Aorta (tissue), 5 donors: Measurements from ENCODE around the gene MICAL3. TPM values are rescaled to one million over a fixed set of nuclear protein-coding genes. Genes with fewer than 3 reads are reported as not detected.

Experiments
- ATAC-seq: fragments of 200-7000 bp; cut with Tn5 transposase; one replicate; pipeline ENCODE4 v1.9.1; 2022; ENCODE audit warnings: moderate library complexity; ENCODE audit not compliant: low FRiP score
- DNase-seq, 2 donors: peaks; one replicate each; pipeline ENCODE4 v3.0.0-alpha.2; 2020
- H3K27ac ChIP-seq, 2 donors: one replicate each; pipeline ENCODE4 v1.5.1; 2013; ENCODE audit warnings: low read length in 2 of 2, mild to moderate bottlenecking in 2 of 2, moderate library complexity in 2 of 2, control low read depth in 1 of 2, inconsistent platforms in 1 of 2, low read depth in 1 of 2
- H3K27me3 ChIP-seq, 2 donors: one replicate each; pipeline ENCODE4 v1.6.1; 2013; ENCODE audit warnings: control low read depth in 1 of 2, low read length in 1 of 2, mild to moderate bottlenecking in 1 of 2, moderate library complexity in 1 of 2; ENCODE audit not compliant: insufficient read depth in 2 of 2, control insufficient read depth in 1 of 2
- H3K36me3 ChIP-seq, 2 donors: one replicate each; pipeline ENCODE4 v1.6.1; 2013; ENCODE audit warnings: control low read depth in 1 of 2, low read length in 1 of 2, mild to moderate bottlenecking in 1 of 2; ENCODE audit not compliant: insufficient read depth in 2 of 2, control insufficient read depth in 1 of 2
- H3K4me1 ChIP-seq, 2 donors: one replicate each; pipeline ENCODE4 v1.6.1; 2013; ENCODE audit warnings: low read length in 2 of 2, control low read depth in 1 of 2, mild to moderate bottlenecking in 1 of 2, moderate library complexity in 1 of 2; ENCODE audit not compliant: insufficient read depth in 2 of 2, control insufficient read depth in 1 of 2
- H3K4me3 ChIP-seq, 2 donors: one replicate each; pipeline ENCODE4 v1.5.1; 2013; ENCODE audit warnings: low read length in 2 of 2, control low read depth in 1 of 2, mild to moderate bottlenecking in 1 of 2
- H3K9me3 ChIP-seq: one replicate; pipeline ENCODE4 v1.6.1; 2013; ENCODE audit warnings: mild to moderate bottlenecking, low read length; ENCODE audit not compliant: control insufficient read depth
- WGBS, 2 donors: extraction: QIAGEN DNeasy Blood & Tissue Kit; methylation state at CpG; one replicate each; pipeline ENCODE4 v1.1.7; 2013; 5-methylcytosine and 5-hydroxymethylcytosine counted together
- intact Hi-C, 2 donors: fragments of 100-400 bp; cut with DNase I; formaldehyde crosslinking; loops; one replicate each; pipeline versions ENCODE4 v1.14.2 to v1.15.0; 2022
- polyA plus RNA-seq, 2 donors: library from polyadenylated mRNA; stranded (reverse); fragments of 200-250 nt; gene quantifications; one replicate each; pipeline ENCODE4 v1.2.3, GENCODE V29; 2013
- total RNA-seq, 2 donors: library from RNA; stranded (reverse); fragmentation: NEBNext Ultra II Directional; extraction: Animal tissue kit (Norgen Biotek cat#: 25700); gene quantifications; one replicate each; pipeline ENCODE4 v1.2.1, GENCODE V29; 2021
- donor health status: healthy with polysubstance abuse.
- donor health status: Bipolar disorder and iron deficiency.
- donor health status: DM: no; HTN: no; CAD: no.
- donor health status: DM: no; HTN: no; CAD: no.
- donor health status: DM: yes; HTN: yes; CAD: no.

The MICAL3 gene
- total and polyA plus RNA-seq, 4 donors: 3.9 to 123 (median 64.3) TPM

GRCh38 chr22:17946662-17947367 is 77.5 kb downstream of the MICAL3 start:
- peaks cover 2 to 8% of the 10 kb centered on the region in 2 donors for H3K4me1 ChIP-seq
- ATAC-seq (no peak), DNase-seq (no peak)
- H3K4me3 ChIP-seq: no peak overlapping the region
- peak overlapping the region in 1 of 2 donors; percentile 39 for H3K27ac ChIP-seq
- H3K36me3 ChIP-seq: no peaks in the 10 kb centered on the region
- intact Hi-C loops: no loop called here
- H3K9me3 ChIP-seq: no peaks in the 10 kb centered on the region
- WGBS, 2 donors: 15 to 33% methylated on average over 9 of the region's 9 CpGs
- no peaks in the 10 kb centered on the region for H3K27me3 ChIP-seq

GRCh38 chr22:17945888-17946648 is 78.3 kb downstream of the MICAL3 start:
- Histone ChIP-seq H3K4me1 (peaks cover 2 to 8% of the 10 kb centered on the region in 2 donors), H3K27ac (no peak overlapping the region), H3K36me3 (no peaks in the 10 kb centered on the region), H3K27me3 (no peaks in the 10 kb centered on the region), H3K4me3 (no peak overlapping the region), H3K9me3 (no peaks in the 10 kb centered on the region)
- 43 to 48% methylated on average over 16 of the region's 16 CpGs for WGBS, 2 donors
- no peak for ATAC-seq
- intact Hi-C loops: no loop called here
- no peak for DNase-seq

- WGBS, 2 donors: 13 to 18% methylated on average over 15 of the region's 15 CpGs
- ATAC-seq: no peak
- Histone ChIP-seq H3K27me3 (no peaks in the 10 kb centered on the region), H3K27ac (no peak overlapping the region), H3K36me3 (no peaks in the 10 kb centered on the region), H3K9me3 (no peaks in the 10 kb centered on the region), H3K4me1 (peaks cover 2 to 8% of the 10 kb centered on the region in 2 donors), H3K4me3 (no peak overlapping the region)
- no peak for DNase-seq
- intact Hi-C loops: no loop called here
Measured at GRCh38 chr22:17945156-17945887, 79.0 kb downstream of the MICAL3 start.

DNA sequence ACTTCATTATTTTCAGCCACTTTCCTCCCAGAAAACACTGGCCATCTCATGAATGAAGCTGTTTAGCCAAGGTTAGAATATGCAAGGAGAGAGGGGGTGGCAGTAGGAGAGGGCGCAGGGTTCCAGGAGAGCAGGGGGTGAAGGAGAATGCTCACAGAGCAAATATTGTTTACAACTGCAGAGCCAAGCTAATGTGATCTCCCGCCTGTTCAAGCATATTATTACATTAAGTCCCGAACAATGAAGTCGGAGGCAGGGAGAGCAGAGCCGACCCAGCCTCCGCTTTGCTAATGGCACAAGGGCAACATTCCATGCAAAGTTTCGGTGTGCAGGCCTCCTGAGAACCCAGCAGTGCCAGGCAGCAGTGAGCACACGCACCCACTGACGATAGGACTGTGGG is 80.1 kb downstream of the MICAL3 start:
- ATAC-seq (peak; percentile 13), DNase-seq (no peak)
- Histone ChIP-seq H3K4me1 (peaks cover 2 to 8% of the 10 kb centered on the region in 2 donors), H3K4me3 (no peak overlapping the region), H3K36me3 (no peaks in the 10 kb centered on the region), H3K27me3 (no peaks in the 10 kb centered on the region), H3K27ac (no peak overlapping the region), H3K9me3 (no peaks in the 10 kb centered on the region)
- intact Hi-C loops: no loop called here
- 21 to 22% methylated on average over 9 of the region's 9 CpGs for WGBS, 2 donors

DNA sequence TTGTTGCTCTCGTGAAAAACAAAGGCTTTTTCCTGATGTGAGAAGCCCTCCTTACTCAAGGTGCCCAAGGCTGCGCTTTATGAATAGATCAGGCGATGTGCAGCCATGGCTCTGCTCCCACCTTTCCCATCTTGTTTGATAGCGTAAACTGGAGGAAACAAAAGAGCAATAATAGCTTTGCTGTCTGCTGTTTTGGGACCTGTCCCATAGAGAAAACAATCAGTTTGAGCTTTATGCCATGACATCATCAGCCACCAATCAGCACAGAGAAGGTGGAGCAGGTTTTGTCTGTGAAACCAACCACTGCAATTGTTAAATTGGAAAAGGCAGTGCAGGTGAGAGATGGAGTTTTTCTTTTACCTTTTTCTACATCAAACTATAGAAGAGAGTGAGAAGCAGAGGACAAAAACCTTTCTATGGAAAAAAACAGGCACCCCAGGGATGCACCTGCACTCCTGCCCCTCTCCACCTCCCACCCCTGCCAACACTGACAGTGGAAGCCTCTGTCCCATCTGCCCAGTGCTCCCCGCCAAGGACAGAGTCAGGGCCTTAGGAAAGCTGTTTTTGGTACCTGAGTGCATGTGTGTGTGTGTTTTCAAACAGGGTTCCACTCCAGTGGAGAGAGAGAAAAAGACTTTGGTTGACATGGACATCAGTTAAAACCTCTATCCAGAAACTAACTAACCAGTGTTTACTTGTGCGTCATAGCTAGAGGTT is 80.7 kb downstream of the MICAL3 start:
- ATAC-seq: no peak
- Histone ChIP-seq H3K36me3 (no peaks in the 10 kb centered on the region), H3K9me3 (no peaks in the 10 kb centered on the region), H3K4me1 (peaks cover 2 to 8% of the 10 kb centered on the region in 2 donors), H3K27ac (no peak overlapping the region), H3K4me3 (no peak overlapping the region), H3K27me3 (no peaks in the 10 kb centered on the region)
- intact Hi-C loops: no loop called here
- 52 to 71% methylated on average over 6 of the region's 6 CpGs for WGBS, 2 donors
- no peak for DNase-seq

- peaks cover 7 to 8% of the 10 kb centered on the region in 2 donors for H3K4me1 ChIP-seq
- no peak for DNase-seq
Measured at GRCh38 chr22:17942721-17943120, 81.6 kb downstream of the MICAL3 start.

GRCh38 chr22:17941471-17942406 is 82.6 kb downstream of the MICAL3 start:
- Histone ChIP-seq H3K27ac (no peak overlapping the region), H3K9me3 (no peaks in the 10 kb centered on the region), H3K4me1 (peaks cover 4 to 9% of the 10 kb centered on the region in 2 donors), H3K27me3 (no peaks in the 10 kb centered on the region), H3K36me3 (no peaks in the 10 kb centered on the region), H3K4me3 (no peak overlapping the region)
- 70 to 80% methylated on average over 18 of the region's 18 CpGs for WGBS, 2 donors
- no peak for DNase-seq
- no peak for ATAC-seq
- intact Hi-C loops: no loop called here

More at GRCh38 chr22:17942721-17943120, 81.6 kb downstream of the MICAL3 start:
- no peak for ATAC-seq
- Histone ChIP-seq H3K9me3 (no peaks in the 10 kb centered on the region), H3K36me3 (no peaks in the 10 kb centered on the region), H3K27me3 (no peaks in the 10 kb centered on the region), H3K27ac (no peak overlapping the region), H3K4me3 (no peak overlapping the region)
- intact Hi-C loops: no loop called here
- 89 to 91% methylated on average over 8 of the region's 8 CpGs for WGBS, 2 donors
